AG10803 (cell line): Measurements from ENCODE around the gene NELL1.

Experiments used
- DNase-seq: peaks from one replicate; pipeline ENCODE4 v3.0.0; 2010; ENCODE audit warnings: low read depth
- H3K4me3 ChIP-seq: 2 replicates; pipeline ENCODE4 v1.5.1; 2011; ENCODE audit warnings: mild to moderate bottlenecking, low read length, control low read depth
- CTCF ChIP-seq: conservative IDR thresholded peaks from 2 replicates; pipeline ENCODE4 v1.5.1; 2011; ENCODE audit warnings: mild to moderate bottlenecking, low read length, control low read depth, inconsistent platforms

The NELL1 gene

GRCh38 chr11:20668844-20669819, at the start of gene NELL1:
NELL1 (plus strand) TSS chr11:20669586.
- no peak for DNase-seq
- H3K4me3 ChIP-seq, result no peak within 1 kb of the TSS
- no peak for TF ChIP-seq CTCF

DNA sequence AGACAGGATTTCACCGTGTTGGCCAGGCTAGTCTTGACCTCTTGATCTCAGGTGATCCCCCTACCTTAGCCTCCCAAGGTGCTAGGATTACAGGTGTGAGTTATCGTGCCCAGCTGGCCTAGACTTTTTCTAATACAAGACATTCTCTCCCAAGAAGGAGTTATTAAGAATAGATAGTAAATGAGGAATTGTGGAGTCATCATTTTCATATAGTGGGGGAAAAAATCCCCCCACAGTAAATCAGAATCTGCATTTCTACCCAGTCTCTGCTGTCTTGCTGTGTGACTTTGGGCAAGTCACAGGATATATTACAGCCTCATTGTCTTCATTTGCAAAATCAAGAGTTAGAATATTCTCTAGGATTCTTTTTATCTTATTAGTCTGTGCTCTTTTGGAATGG, 48.4 kb upstream of the NELL1 start:
- no peak for DNase-seq
- no peak overlapping the region for H3K4me3 ChIP-seq
- TF ChIP-seq CTCF, result no peak

- no peak for TF ChIP-seq CTCF
- H3K4me3 ChIP-seq, result no peak overlapping the region
- no peak for DNase-seq
Observed at GRCh38 chr11:20621679-20622078, 47.7 kb upstream of the NELL1 start.

DNA sequence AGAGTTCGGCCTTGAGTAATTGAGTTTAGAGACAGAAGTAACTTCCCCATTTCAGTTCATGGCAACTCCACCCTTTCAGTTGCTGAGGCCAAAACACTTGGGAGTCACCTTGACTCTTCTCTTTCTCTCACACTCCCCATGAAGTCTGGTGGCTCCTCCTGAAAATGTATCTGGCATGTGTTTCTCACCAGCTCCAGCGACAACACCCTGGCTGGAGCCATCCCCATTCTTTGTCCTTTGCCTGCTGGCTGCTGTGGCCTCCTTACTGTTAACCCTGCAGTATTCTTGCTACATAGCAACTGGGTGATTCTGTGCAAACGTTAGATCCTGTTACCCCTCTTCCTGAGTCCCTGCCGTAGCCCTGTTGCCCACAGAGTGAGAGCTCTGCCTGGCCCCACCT, 46.1 kb upstream of the NELL1 start:
- no peak for TF ChIP-seq CTCF
- no peak overlapping the region for H3K4me3 ChIP-seq
- DNase-seq, result no peak

DNA sequence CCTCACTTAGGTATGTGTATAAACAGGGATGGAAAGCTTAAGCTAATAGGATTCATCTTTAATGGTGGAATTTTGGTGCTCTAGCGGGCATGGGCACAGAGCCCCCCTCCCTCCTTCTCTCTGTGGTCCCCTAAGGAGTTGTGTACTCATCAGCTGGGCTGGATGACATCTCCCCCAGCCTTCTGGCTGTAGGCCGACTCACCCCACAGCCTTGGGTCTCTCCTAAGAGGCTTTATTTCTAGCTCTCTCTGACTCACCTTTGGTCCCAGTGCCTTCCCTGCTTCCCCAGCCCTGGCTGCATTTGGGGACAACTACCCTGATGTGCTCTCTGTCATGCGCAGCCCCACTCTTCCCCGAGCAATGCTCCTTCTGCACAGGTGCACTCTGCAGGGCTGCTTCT, 43.1 kb upstream of the NELL1 start:
- no peak for TF ChIP-seq CTCF
- H3K4me3 ChIP-seq, result no peak overlapping the region
- no peak for DNase-seq

DNA sequence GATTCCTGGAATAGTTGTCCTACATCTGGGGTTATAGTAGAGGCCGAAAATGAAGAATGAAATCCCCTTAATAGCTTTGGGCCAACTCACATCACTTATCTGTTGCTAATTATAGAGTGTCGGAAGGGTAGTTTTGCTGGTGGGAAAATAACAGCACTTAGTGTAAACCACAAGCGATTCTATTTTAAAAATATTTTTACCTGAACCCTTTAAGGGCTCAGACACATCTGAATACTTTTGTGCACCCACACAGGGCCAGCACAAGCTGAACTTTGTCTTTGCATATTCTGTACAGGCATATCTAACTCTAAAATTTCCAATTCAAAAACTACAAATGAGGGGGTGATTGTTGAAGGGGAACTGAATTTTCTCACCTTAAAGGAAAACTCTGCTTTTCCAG, 42.4 kb upstream of the NELL1 start:
- no peak for TF ChIP-seq CTCF
- DNase-seq, result no peak
- no peak overlapping the region for H3K4me3 ChIP-seq

DNA sequence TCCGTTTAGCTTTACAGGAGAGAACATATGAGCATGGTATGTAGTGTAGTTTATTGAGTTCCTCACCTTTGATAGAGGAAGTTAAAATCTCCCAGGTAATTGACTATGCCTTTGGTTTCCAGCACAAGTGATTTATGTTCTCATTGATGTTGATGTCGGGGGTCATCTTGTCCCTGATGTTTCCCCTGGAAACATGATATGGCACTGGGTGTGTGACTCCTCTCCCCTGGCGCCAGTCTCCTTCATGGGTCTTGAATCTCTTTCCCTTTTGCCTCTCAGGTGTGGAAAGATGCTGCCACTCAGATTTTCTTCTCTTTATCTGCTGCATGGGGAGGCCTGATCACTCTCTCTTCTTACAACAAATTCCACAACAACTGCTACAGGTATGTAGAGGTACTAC, 41.7 kb upstream of the NELL1 start:
- TF ChIP-seq CTCF, result no peak
- H3K4me3 ChIP-seq, result no peak overlapping the region
- DNase-seq, result no peak
